WTC11 (cell line): ENCODE measurements around the gene DEFB113.

ENCODE experiments used
- CTCF ChIP-seq: fragments of 200-600 bp; IDR thresholded peaks from 2 replicates; pipeline ENCODE4 v1.8.0; 2022; ENCODE audit warnings: antibody characterized with exemption
- FOXJ3 ChIP-seq: sonication (generic); formaldehyde crosslinking; IDR thresholded peaks from 2 replicates; pipeline ENCODE4 v1.9.0; 2021; ENCODE audit warnings: missing genetic modification reagents, mild to moderate bottlenecking, borderline replicate concordance
- IRF1 ChIP-seq: sonication (generic); formaldehyde crosslinking; IDR thresholded peaks from 2 replicates; pipeline ENCODE4 v1.8.0; 2023; ENCODE audit warnings: missing genetic modification reagents
- OVOL2 ChIP-seq: fragments of 250-450 bp; sonication (Bioruptor Pico); IDR thresholded peaks from 2 replicates; pipeline ENCODE4 v1.9.0; 2021; ENCODE audit warnings: mild to moderate bottlenecking, borderline replicate concordance
- TEAD4 ChIP-seq: sonication (generic); formaldehyde crosslinking; IDR thresholded peaks from 2 replicates; pipeline ENCODE4 v1.8.0; 2022; ENCODE audit warnings: mild to moderate bottlenecking, missing genetic modification reagents

- no peak for TF ChIP-seq FOXJ3 (CRISPR knock-in tag)
- no peak for TF ChIP-seq TEAD4 (CRISPR knock-in tag)
- no peak for TF ChIP-seq CTCF
- TF ChIP-seq OVOL2 (CRISPR knock-in tag), result no peak
- TF ChIP-seq IRF1, result no peak
Observed at GRCh38 chr6:49995278-49995677, 25.9 kb upstream of the DEFB113 start.
